Left forelimb (tissue), 1 donor: ENCODE data around the gene MEDAG.
A peak's percentile ranks its signal among the peaks of the same experiment; 100 is the strongest.

Source experiments
- DNase-seq: peaks from one replicate; pipeline ENCODE4 v3.0.0-alpha.2; 2018; ENCODE audit warnings: low spot score

MEDAG gene

GRCh38 chr13:30905932-30906383 is at the start of gene MEDAG:
MEDAG (plus strand) TSS chr13:30906271; CDS start chr13:30906516, 245 bp downstream.
- DNase-seq, result peak; percentile 85

GRCh38 chr13:30857018-30857417 is 49.1 kb upstream of the MEDAG start:
- no peak for DNase-seq

GRCh38 chr13:30857636-30858035 is 48.4 kb upstream of the MEDAG start:
- peak; percentile 55 for DNase-seq

GRCh38 chr13:30859326-30859725 is 46.7 kb upstream of the MEDAG start:
- DNase-seq, result peak; percentile 53

GRCh38 chr13:30861163-30861562 is 44.9 kb upstream of the MEDAG start:
- no peak for DNase-seq

- no peak for DNase-seq
Measured at GRCh38 chr13:30861836-30862467, 44.1 kb upstream of the MEDAG start.

- DNase-seq, result peak; percentile 67
Measured at GRCh38 chr13:30862707-30863106, 43.4 kb upstream of the MEDAG start.

GRCh38 chr13:30863231-30863630 is 42.8 kb upstream of the MEDAG start:
- DNase-seq, result no peak

GRCh38 chr13:30863796-30864195 is 42.3 kb upstream of the MEDAG start:
- no peak for DNase-seq

- peak; percentile 74 for DNase-seq
Measured at GRCh38 chr13:30864433-30865122, 41.5 kb upstream of the MEDAG start.

GRCh38 chr13:30865123-30866049 is 40.7 kb upstream of the MEDAG start:
- DNase-seq, result peak; percentile 87

GRCh38 chr13:30866677-30867076 is 39.4 kb upstream of the MEDAG start:
- DNase-seq, result no peak

GRCh38 chr13:30867089-30867669 is 38.9 kb upstream of the MEDAG start:
- DNase-seq, result no peak

GRCh38 chr13:30868799-30869470 is 37.1 kb upstream of the MEDAG start:
- no peak for DNase-seq

GRCh38 chr13:30869491-30869890 is 36.6 kb upstream of the MEDAG start:
- DNase-seq, result no peak

GRCh38 chr13:30870049-30870884 is 35.8 kb upstream of the MEDAG start:
- no peak for DNase-seq

- no peak for DNase-seq
Measured at GRCh38 chr13:30870916-30871587, 35.0 kb upstream of the MEDAG start.

- DNase-seq, result no peak
Measured at GRCh38 chr13:30871588-30872275, 34.3 kb upstream of the MEDAG start.

- no peak for DNase-seq
Measured at GRCh38 chr13:30872276-30872594, 33.8 kb upstream of the MEDAG start.
